UCSD-AML1 (cell line): ENCODE measurements around the gene PHF2.

ENCODE experiments used
- DNase-seq: peaks from one replicate; lab custom pipeline; 2025; ENCODE audit not compliant: unreplicated experiment; lab: John Stamatoyannopoulos, UW

The PHF2 gene

DNA sequence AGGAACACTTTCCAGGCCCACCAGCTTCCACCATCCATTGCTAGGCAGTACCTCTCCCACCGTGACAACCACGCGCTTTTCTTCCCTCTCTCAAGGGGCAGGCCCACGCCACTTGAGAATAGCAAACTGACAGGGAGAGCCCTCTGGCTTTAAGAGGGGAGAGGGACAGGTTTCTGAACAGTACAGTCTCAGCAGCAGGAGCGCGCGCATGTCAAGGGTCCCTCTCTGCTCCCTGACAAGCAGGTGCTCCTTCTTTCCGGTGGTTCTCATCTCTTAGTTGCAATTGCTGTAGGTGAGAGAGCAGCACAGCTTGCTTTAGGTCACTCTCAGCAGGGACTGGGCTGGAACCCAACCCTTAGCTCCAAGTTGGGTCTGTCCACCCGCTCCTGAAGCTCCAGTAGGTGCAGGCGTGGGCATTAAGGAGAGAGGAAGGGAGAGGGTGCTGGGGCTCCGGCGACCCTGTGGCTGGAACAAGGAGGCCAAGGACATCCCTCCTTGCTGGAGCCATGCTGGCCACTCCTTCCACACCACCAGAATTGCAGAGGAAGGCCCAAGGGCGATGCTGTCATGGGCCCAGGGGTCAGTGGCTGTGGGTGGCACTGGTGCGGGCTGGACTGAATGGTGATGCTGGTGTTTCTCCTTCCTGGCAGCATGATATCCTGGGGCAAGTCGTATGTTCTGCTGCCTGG, 9.0 kb upstream of the PHF2 start:
- DNase-seq: no peak

DNA sequence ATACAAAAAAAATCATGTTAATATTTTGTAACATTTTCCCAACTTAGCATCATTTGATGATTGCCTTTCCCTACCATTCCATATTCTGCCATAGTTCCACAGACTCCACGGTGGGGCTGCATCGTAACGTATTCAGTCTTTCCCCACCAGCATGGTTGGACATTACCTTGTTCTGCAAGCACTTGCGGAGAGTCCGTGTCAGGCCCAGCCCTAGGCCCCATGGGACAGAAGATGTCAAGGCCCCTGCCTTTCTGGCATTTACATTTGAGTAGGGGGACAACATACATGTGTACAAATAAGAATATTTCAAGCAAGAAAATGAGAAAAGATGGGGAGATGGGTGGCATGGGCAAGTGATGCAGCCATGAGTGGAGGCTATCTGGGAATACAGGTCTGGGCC, 8.2 kb upstream of the PHF2 start:
- DNase-seq: no peak

GRCh38 chr9:93569621-93570174, 6.7 kb upstream of the PHF2 start:
- DNase-seq: no peak

- DNase-seq: no peak
Measured at GRCh38 chr9:93572221-93572620, 4.2 kb upstream of the PHF2 start.

- DNase-seq: no peak
Measured at GRCh38 chr9:93572636-93573515, 3.5 kb upstream of the PHF2 start.

- no peak for DNase-seq
Measured at GRCh38 chr9:93573516-93573828, 2.9 kb upstream of the PHF2 start.

- DNase-seq: no peak
Measured at GRCh38 chr9:93574091-93574899, 2.1 kb upstream of the PHF2 start.

DNA sequence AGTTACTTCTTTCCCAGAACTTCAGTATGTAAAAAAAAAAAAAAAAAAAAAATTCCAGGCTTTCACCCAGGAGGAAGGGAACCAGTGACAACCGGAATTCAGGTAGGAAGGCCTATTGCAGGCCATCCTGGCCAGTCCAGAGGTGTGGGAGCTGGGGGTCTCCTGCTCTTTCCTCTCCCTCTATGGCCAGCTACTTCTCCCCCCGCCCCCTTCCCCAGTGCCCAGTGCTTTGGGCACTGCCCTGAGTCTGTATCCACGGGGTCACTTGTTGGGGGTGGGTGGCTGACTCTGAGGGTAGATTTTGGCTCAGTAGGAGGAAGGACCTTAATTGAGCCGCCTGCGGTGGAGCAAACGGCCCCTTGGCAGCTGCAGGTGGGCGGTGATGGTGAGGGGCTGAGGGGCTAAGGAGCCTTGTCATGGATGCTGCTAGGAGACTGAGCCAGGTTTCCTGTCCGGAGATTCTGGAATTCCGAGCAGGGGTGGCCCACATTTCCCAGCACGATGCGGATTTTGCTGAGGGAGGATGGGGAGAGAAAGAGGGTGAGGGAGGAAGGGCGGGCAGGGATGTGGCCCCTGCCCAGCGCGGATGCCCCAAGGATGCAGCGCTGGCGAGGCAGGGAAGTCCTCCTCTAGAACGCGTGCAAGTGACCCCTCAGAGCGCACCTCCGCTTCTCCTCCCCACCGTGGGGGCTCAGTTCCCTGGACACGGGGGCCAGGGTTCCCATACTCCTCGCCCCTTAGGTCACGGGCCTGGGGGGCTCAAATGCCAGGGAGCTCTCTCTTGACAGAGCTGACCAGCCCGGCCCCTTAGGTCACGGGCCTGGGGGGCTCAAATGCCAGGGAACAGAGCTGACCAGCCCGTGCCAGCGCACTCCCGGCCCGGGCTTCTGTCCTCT, 1.2 kb upstream of the PHF2 start:
- DNase-seq: no peak

GRCh38 chr9:93575796-93576257, 557 bp upstream of the PHF2 start:
- DNase-seq: peak; percentile 53

GRCh38 chr9:93577078-93577974, 942 bp downstream of the PHF2 start:
- no peak for DNase-seq

DNA sequence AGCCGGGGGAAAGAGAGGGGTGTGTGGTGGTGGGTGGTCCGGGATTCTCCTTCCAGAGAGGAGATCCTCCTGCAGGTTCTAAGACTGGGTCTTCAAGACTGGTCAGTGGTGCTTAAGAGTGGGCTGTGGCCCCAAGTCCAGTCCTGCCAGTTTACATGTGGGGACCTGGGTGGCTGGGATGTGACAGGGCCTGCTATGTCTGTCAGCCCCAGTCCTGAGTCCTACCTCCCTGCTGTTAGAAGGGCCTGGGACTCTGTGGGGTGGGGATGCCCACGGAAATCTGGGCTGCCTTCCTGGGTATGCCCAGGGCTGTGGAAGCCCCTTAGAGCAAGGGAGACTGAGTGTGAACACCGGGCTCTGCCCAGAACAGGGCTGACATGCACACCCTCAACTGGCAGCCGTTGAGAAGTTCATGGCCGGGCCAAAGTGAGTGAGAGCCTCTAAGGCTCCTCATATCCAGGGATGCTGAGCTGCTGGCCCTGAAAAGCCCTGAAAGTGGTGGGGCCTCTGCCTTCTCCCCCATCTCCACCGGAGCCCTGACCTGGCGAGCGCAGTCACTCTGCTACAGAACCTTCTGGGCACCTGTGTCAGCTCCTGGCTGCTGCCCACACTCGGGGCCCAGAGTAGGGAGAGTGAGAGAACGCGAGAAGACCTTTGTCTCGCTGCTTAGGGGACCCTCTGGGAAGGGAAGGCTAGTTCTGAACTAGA, 1.7 kb downstream of the PHF2 start:
- DNase-seq: no peak

- DNase-seq: no peak
Measured at GRCh38 chr9:93578844-93579243, 2.5 kb downstream of the PHF2 start.

DNA sequence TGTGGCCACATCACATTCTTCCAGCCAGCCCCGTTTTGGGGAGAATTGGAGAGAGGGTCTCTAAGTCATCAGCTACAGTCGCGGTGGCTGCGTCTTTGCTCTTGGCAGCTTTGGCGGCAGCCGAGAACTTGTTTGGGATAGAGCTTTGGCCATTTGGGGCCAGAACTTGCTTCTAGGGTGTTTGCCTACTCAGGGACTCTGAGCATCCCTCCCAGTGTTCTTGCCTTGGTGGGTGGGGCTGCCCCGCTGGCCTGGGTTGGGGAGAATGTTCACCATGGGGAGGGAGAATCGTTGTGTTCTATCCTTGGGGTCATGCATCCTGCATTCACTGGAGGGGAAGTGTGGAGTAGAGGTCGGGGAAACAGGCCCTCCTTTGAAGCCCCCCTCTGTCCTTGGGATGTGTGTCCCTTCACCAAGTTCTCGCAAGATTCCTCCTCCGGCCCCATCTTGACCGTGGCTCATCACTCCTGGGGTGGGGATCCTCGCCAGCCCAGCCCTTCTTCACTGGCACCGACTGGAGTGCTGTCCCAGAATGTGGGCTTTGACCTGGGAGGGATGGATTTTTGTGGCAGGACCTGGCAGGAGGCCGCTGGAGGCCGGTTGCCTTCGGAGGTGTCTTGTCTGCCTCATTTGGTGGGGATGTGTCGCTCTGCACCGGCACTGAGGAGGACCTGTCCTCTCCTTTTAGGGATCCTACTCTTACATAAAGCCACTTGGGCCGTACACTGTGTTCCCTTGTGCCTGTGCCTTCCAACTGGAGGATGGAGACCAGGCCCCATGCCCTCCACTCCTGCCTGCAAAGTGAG, 3.5 kb downstream of the PHF2 start:
- no peak for DNase-seq

- DNase-seq: no peak
Measured at GRCh38 chr9:93580654-93581380, 4.4 kb downstream of the PHF2 start.

DNA sequence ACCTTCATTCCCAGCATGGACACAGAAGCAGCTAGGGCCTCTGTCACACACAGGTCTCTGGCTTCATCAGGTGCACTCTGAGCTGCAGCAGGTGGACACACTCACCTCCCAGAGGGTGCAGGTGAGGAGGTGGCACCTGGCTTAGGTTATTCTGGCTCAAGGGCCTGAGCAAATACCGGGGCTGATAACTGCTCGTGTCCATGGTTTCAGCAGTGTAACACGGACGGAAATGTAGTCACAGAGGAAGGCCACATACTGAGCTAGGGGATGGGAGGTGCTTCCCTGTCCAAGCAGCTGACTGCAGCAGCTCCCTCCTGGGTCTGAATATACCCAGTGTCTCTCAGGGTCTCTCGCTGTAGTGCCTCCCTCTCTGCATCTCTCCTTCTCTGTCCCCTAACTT, 5.7 kb downstream of the PHF2 start:
- DNase-seq: no peak

DNA sequence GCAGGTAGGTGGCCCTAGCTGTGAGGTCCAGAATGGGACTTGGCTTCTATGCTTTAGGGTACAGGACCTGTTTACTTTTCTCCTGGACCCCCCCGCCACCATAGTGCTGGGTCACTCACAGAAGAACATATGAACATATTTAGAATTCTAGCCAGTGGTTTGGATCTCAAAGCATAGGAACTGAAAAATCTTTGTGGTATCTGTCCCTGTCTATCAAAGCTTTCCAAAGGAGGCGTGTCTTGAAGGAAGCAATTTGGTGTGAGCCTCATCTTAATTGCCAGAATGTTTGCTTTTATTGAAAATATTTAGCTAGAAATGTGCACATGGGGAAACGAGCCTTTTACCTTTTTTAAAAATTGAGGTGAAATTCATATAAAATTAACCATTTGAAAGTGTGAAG, 6.2 kb downstream of the PHF2 start:
- no peak for DNase-seq

- no peak for DNase-seq
Measured at GRCh38 chr9:93585259-93585658, 8.9 kb downstream of the PHF2 start.
